ENCODE data around the gene GPR155.

The GPR155 gene

GRCh38 chr2:174385201-174385600 is 101.6 kb downstream of the GPR155 start:
- DNase-seq (no peak), ATAC-seq (ENCODE audit: insufficient read depth, low read depth) (no peak)
- Histone ChIP-seq H3K36me3 (ENCODE audit: insufficient read depth, low read length) (peaks cover 55% of the 10 kb centered on the region), H3K4me3 (ENCODE audit: low read depth in 1 of 2, low read length in 2 of 2) (no peak overlapping the region), H3K79me2 (ENCODE audit: insufficient read depth, low read length) (peaks cover 41% of the 10 kb centered on the region), H3K9me3 (ENCODE audit: insufficient read depth, low read length, severe bottlenecking) (no peaks in the 10 kb centered on the region), H3K27me3 (ENCODE audit: insufficient read depth, low read length, poor library complexity) (no peaks in the 10 kb centered on the region), H3K27ac (ENCODE audit: low read length) (no peak overlapping the region), H3K4me2 (ENCODE audit: insufficient read depth, low read length) (no peak overlapping the region), H3K9ac (ENCODE audit: low read depth, low read length) (no peak overlapping the region), H3K4me1 (ENCODE audit: insufficient read depth, low read length) (no peaks in the 10 kb centered on the region), H2AFZ (ENCODE audit: low read depth, low read length) (no peak overlapping the region), H4K20me1 (ENCODE audit: insufficient read depth, low read length) (peaks cover 3% of the 10 kb centered on the region; the same call in 1 of the 2 replicates)
- no peak for TF ChIP-seq EZH2 (IDR thresholded peaks at IDR 0.05; ENCODE audit: borderline replicate concordance, low read depth, low read length, severe bottlenecking)
- no peak for TF ChIP-seq CTCF (IDR thresholded peaks at IDR 0.05; ENCODE audit: borderline replicate concordance, extremely low read depth, low read length, poor library complexity, severe bottlenecking)

GRCh38 chr2:174383796-174384195 is 103.0 kb downstream of the GPR155 start:
- no peak overlapping the region for H3K4me2 ChIP-seq (ENCODE audit: insufficient read depth, low read length)

More at GRCh38 chr2:174383796-174384195, 103.0 kb downstream of the GPR155 start:
- ATAC-seq (ENCODE audit: insufficient read depth, low read depth), result no peak
- no peak for DNase-seq
- no peaks in the 10 kb centered on the region for H3K4me1 ChIP-seq (ENCODE audit: insufficient read depth, low read length)
- H3K36me3 ChIP-seq (ENCODE audit: insufficient read depth, low read length), result peaks cover 59% of the 10 kb centered on the region
- H3K27ac ChIP-seq (ENCODE audit: low read length), result no peak overlapping the region
- TF ChIP-seq EZH2 (IDR thresholded peaks at IDR 0.05; ENCODE audit: borderline replicate concordance, low read depth, low read length, severe bottlenecking), result no peak
- TF ChIP-seq CTCF (IDR thresholded peaks at IDR 0.05; ENCODE audit: borderline replicate concordance, extremely low read depth, low read length, poor library complexity, severe bottlenecking), result no peak
- H3K9ac ChIP-seq (ENCODE audit: low read depth, low read length), result no peak overlapping the region
- no peaks in the 10 kb centered on the region for H3K27me3 ChIP-seq (ENCODE audit: insufficient read depth, low read length, poor library complexity)
- H2AFZ ChIP-seq (ENCODE audit: low read depth, low read length), result no peak overlapping the region
- H3K79me2 ChIP-seq (ENCODE audit: insufficient read depth, low read length), result peaks cover 27% of the 10 kb centered on the region
- H4K20me1 ChIP-seq (ENCODE audit: insufficient read depth, low read length), result no peaks in the 10 kb centered on the region; the same call in 1 of the 2 replicates
- H3K9me3 ChIP-seq (ENCODE audit: insufficient read depth, low read length, severe bottlenecking), result no peaks in the 10 kb centered on the region
- no peak overlapping the region for H3K4me3 ChIP-seq (ENCODE audit: low read depth in 1 of 2, low read length in 2 of 2)

Measured in DND-41 (cell line).